Activated T-cell treated with anti-CD3 and anti-CD28 coated beads for 24 hours (primary cell): ENCODE measurements around the gene SLC7A1.

Experiments used
- DNase-seq: peaks from one replicate; pipeline ENCODE4 v3.0.0-alpha.2; 2020; ENCODE audit warnings: low read depth

The SLC7A1 gene

GRCh38 chr13:29561918-29562317 lies 33.6 kb downstream of the SLC7A1 start:
- DNase-seq: no peak

GRCh38 chr13:29556742-29557141 lies 38.7 kb downstream of the SLC7A1 start:
- DNase-seq: no peak

GRCh38 chr13:29551214-29551613 lies 44.3 kb downstream of the SLC7A1 start:
- DNase-seq: no peak

GRCh38 chr13:29550430-29550988 lies 45.0 kb downstream of the SLC7A1 start:
- DNase-seq: no peak

- no peak for DNase-seq
Observed at GRCh38 chr13:29548722-29549121, 46.8 kb downstream of the SLC7A1 start.

- no peak for DNase-seq
Observed at GRCh38 chr13:29547153-29547552, 48.3 kb downstream of the SLC7A1 start.

- DNase-seq: no peak
Observed at GRCh38 chr13:29546662-29547061, 48.8 kb downstream of the SLC7A1 start.

GRCh38 chr13:29545988-29546387 lies 49.5 kb downstream of the SLC7A1 start:
- DNase-seq: no peak

- peak; percentile 41 for DNase-seq
Observed at GRCh38 chr13:29543230-29544215, 52.0 kb downstream of the SLC7A1 start.

- no peak for DNase-seq
Observed at GRCh38 chr13:29542381-29542780, 53.1 kb downstream of the SLC7A1 start.

GRCh38 chr13:29541400-29541799 lies 54.1 kb downstream of the SLC7A1 start:
- no peak for DNase-seq

GRCh38 chr13:29540799-29541198 lies 54.7 kb downstream of the SLC7A1 start:
- no peak for DNase-seq

GRCh38 chr13:29540334-29540733 lies 55.2 kb downstream of the SLC7A1 start:
- DNase-seq: no peak

GRCh38 chr13:29539856-29540255 lies 55.6 kb downstream of the SLC7A1 start:
- DNase-seq: no peak

- no peak for DNase-seq
Observed at GRCh38 chr13:29538652-29539040, 56.8 kb downstream of the SLC7A1 start.

GRCh38 chr13:29537736-29538651 lies 57.5 kb downstream of the SLC7A1 start:
- no peak for DNase-seq

GRCh38 chr13:29536853-29537252 lies 58.6 kb downstream of the SLC7A1 start:
- DNase-seq: no peak

GRCh38 chr13:29535663-29536655 lies 59.5 kb downstream of the SLC7A1 start:
- DNase-seq: no peak

GRCh38 chr13:29534083-29534482 lies 61.4 kb downstream of the SLC7A1 start:
- DNase-seq: no peak

- DNase-seq: no peak
Observed at GRCh38 chr13:29532821-29533220, 62.7 kb downstream of the SLC7A1 start.

GRCh38 chr13:29532116-29532515 lies 63.4 kb downstream of the SLC7A1 start:
- no peak for DNase-seq
